ENCODE measurements around the gene RAB11A. TPM values are rescaled to one million over a fixed set of nuclear protein-coding genes. Genes with fewer than 3 reads are reported as not detected.

RAB11A gene
- total RNA-seq, 1 experiment from 2014 or later, result 407 TPM

DNA sequence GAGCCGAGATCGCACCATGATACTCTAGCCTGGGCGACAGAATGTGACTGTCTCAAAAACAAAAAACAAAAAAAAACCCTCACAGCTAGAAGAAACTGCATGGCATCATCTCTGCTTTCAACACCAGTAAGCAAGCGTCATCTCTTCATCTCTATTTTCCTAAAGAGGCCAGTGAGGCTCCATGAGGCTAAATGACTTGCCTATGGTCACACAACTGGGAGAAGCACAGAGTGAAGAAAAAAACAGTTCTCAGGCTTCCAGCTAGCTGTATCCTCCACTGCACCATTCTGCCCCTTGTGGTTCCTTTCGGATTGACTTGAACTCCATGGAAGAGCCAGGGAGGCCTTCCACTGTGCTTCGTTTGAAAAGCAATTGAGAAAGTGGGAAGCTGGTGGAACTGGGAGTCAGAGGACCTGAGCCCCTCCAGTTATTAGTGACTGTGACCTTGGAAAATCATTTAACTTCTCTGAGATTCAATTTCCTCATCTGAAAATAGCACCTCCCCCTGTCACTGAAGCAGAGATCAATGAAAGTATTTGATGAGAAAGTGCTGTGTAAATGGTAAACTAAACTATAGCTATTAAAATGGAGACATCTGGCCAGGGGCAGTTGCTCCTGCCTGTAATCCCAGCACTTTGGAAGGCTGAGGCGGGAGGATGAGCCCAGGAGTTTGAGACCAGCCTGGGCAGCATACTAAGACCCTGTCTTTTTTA lies 45.1 kb upstream of the RAB11A start:
- H3K4me1 Mint-ChIP-seq (ENCODE audit: low read depth, unreplicated experiment), result peaks cover 27% of the 10 kb centered on the region
- DNase-seq, result peak; percentile 74
- BruUV-seq (replicated peaks), result no TSS peak
- CTCF ChIA-PET, result interaction anchor here (0.6 to 1.9 kb wide), 8 partner anchors 8 to 212 kb away, joined by 3 to 7 read pairs (median 4); partner anchors contain the start of gene RAB11A
- H3K36me3 Mint-ChIP-seq (ENCODE audit: insufficient read depth, unreplicated experiment), result no peaks in the 10 kb centered on the region
- intact Hi-C loops (cut with micrococcal nuclease; ENCODE audit: unreplicated experiment), result no loop called here
- TF ChIP-seq, protein P1, sequence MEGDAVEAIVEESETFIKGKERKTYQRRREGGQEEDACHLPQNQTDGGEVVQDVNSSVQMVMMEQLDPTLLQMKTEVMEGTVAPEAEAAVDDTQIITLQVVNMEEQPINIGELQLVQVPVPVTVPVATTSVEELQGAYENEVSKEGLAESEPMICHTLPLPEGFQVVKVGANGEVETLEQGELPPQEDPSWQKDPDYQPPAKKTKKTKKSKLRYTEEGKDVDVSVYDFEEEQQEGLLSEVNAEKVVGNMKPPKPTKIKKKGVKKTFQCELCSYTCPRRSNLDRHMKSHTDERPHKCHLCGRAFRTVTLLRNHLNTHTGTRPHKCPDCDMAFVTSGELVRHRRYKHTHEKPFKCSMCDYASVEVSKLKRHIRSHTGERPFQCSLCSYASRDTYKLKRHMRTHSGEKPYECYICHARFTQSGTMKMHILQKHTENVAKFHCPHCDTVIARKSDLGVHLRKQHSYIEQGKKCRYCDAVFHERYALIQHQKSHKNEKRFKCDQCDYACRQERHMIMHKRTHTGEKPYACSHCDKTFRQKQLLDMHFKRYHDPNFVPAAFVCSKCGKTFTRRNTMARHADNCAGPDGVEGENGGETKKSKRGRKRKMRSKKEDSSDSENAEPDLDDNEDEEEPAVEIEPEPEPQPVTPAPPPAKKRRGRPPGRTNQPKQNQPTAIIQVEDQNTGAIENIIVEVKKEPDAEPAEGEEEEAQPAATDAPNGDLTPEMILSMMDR (IDR thresholded peaks at IDR 0.05; ENCODE audit: unreplicated experiment), result peak; percentile 60
- H3K27ac Mint-ChIP-seq (ENCODE audit: unreplicated experiment), result no peak overlapping the region
- no peaks in the 10 kb centered on the region for H3K9me3 Mint-ChIP-seq (ENCODE audit: low read depth, unreplicated experiment)
- H3K4me3 Mint-ChIP-seq (ENCODE audit: low read depth, unreplicated experiment), result no peak overlapping the region
- H3K27me3 Mint-ChIP-seq (ENCODE audit: unreplicated experiment), result no peaks in the 10 kb centered on the region

DNA sequence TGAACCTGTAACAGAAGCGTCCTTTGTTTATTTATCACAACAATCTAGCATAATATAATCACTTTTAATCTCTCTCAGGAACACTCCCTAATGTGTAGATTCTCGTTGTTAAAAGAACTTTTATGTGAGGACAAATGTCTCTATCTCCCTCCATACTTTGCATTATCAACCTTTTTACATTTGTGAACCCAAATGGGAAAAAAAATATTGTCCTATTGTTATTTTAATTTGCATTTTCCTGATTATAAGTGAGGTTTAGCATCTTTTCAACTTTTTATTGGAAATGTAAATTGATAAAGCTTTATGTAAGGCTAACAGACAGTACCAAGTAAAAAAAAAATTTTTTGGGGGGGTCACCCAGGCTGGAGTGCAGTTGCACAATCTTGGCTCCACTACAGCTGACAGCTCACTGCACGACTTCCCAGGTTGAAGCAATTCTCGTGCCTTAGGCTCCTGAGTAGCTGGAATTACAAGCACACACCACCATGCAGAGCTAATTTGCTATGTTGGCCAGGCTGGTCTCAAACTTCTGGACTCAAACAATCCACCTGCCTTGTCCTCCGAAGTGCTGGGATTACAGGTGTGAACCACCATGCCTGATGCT lies 44.2 kb upstream of the RAB11A start:
- intact Hi-C loops (cut with micrococcal nuclease; ENCODE audit: unreplicated experiment), result no loop called here
- H3K36me3 Mint-ChIP-seq (ENCODE audit: insufficient read depth, unreplicated experiment), result no peaks in the 10 kb centered on the region
- no TSS peak for BruUV-seq (replicated peaks)
- TF ChIP-seq, protein P1 (IDR thresholded peaks at IDR 0.05; ENCODE audit: unreplicated experiment), result no peak
- H3K4me1 Mint-ChIP-seq (ENCODE audit: low read depth, unreplicated experiment), result peaks cover 26% of the 10 kb centered on the region
- H3K9me3 Mint-ChIP-seq (ENCODE audit: low read depth, unreplicated experiment), result no peaks in the 10 kb centered on the region
- H3K4me3 Mint-ChIP-seq (ENCODE audit: low read depth, unreplicated experiment), result no peak overlapping the region
- CTCF ChIA-PET, result interaction anchor here (0.6 to 1.3 kb wide), 5 partner anchors 8 to 614 kb away, joined by 3 to 7 read pairs (median 4); partner anchors contain the start of gene RAB11A
- H3K27ac Mint-ChIP-seq (ENCODE audit: unreplicated experiment), result no peak overlapping the region
- no peaks in the 10 kb centered on the region for H3K27me3 Mint-ChIP-seq (ENCODE audit: unreplicated experiment)
- DNase-seq, result no peak

DNA sequence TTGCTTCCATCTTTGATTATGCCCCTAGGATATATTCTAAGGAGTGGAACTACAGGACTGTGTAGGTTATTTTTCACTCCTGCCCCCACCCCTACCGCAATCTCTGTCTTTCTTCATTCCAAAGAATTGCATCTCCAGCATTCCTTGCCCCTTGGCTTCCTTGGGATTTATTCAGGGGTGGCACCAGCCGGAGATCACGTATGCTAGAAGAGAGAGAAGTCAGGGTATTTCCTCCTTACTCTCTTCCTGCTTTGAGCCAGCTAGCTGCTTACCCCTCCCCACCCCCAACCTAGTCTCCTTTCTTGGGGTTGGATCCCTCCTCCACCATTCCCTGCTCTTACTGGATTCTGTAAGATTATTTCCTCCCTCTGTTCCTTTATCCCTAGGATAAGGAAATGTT lies 42.2 kb upstream of the RAB11A start:
- CTCF ChIA-PET, result no interaction called here
- H3K4me3 Mint-ChIP-seq (ENCODE audit: low read depth, unreplicated experiment), result no peak overlapping the region
- H3K27ac Mint-ChIP-seq (ENCODE audit: unreplicated experiment), result peak overlapping the region; percentile 35
- TF ChIP-seq, protein P1 (IDR thresholded peaks at IDR 0.05; ENCODE audit: unreplicated experiment), result no peak
- H3K4me1 Mint-ChIP-seq (ENCODE audit: low read depth, unreplicated experiment), result peaks cover 21% of the 10 kb centered on the region
- H3K9me3 Mint-ChIP-seq (ENCODE audit: low read depth, unreplicated experiment), result no peaks in the 10 kb centered on the region
- H3K36me3 Mint-ChIP-seq (ENCODE audit: insufficient read depth, unreplicated experiment), result no peaks in the 10 kb centered on the region
- intact Hi-C loops (cut with micrococcal nuclease; ENCODE audit: unreplicated experiment), result no loop called here
- peak; percentile 14 for DNase-seq
- H3K27me3 Mint-ChIP-seq (ENCODE audit: unreplicated experiment), result no peaks in the 10 kb centered on the region
- BruUV-seq (replicated peaks), result no TSS peak

DNA sequence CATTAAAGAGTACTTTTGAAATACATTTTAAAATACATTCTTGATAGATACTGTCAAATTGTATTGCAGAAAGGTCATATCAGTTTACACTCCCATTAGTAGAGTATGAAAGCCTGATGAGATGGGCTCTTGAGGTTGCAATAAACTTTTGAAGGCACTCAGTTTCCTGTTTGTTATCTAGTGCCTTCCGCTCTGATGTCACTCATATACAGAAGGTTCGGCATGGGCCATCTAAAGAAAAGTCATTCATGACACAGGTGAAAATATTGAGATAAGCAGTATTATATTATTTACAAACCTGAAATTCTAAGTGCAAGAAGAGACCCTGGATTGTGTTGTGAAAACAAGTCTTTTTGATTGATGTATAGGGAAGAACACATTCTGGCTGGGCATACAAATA lies 40.7 kb upstream of the RAB11A start:
- Mint-ChIP-seq H3K36me3 (ENCODE audit: insufficient read depth, unreplicated experiment) (peaks cover 11% of the 10 kb centered on the region), H3K4me3 (ENCODE audit: low read depth, unreplicated experiment) (no peak overlapping the region), H3K27ac (ENCODE audit: unreplicated experiment) (no peak overlapping the region), H3K27me3 (ENCODE audit: unreplicated experiment) (no peaks in the 10 kb centered on the region), H3K4me1 (ENCODE audit: low read depth, unreplicated experiment) (peaks cover 35% of the 10 kb centered on the region), H3K9me3 (ENCODE audit: low read depth, unreplicated experiment) (no peaks in the 10 kb centered on the region)
- intact Hi-C loops (cut with micrococcal nuclease; ENCODE audit: unreplicated experiment), result loop anchor here (2.0 kb wide), 1 partner anchor 190 kb away; no protein-coding TSS in a partner anchor
- CTCF ChIA-PET, result interaction anchor here (0.5 to 1.0 kb wide), 4 partner anchors 8 to 194 kb away, joined by 3 to 4 read pairs (median 4); no protein-coding TSS in a partner anchor
- no TSS peak for BruUV-seq (replicated peaks)
- no peak for DNase-seq
- TF ChIP-seq, protein P1 (IDR thresholded peaks at IDR 0.05; ENCODE audit: unreplicated experiment), result no peak
